GM13977 (cell line): ENCODE results near the gene ADGRB2.

Experiments
- DNase-seq: peaks from one replicate; pipeline ENCODE4 v3.0.0; 2012; ENCODE audit warnings: low spot score
- in situ Hi-C: fragments of 300-500 bp; cut with MboI; formaldehyde crosslinking; loops from one replicate; pipeline ENCODE4 v1.12.0; 2022; ENCODE audit warnings: low sequenced_read_pairs, low pct_unique_long_range_greater_than_20kb, mixed read lengths, inconsistent platforms; ENCODE audit not compliant: unreplicated experiment
- TF ChIP-seq, protein P1 (sequence below): IDR thresholded peaks from 2 replicates; pipeline ENCODE4 v1.5.1; 2012; ENCODE audit warnings: mild to moderate bottlenecking, control low read depth; ENCODE audit not compliant: insufficient read depth; ENCODE audit errors: extremely low read depth, missing control alignments

ADGRB2 gene

DNA sequence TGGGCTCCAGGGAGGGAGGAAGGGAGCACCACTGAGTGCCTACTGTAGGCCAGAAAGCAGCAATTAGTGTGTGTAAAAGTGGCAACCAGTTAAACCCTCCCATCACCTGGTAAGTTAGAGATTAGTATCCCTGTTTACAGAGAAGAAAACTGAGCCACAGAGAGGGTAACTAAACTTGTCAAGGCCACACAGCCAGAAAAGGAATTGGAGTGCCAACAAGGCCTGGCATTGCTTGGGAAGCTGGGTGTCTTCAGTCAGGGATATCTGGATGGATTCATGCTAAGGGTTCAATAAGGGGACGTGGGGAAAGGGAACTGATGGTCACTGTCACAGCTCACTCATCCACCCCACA is 23.6 kb upstream of the ADGRB2 start:
- in situ Hi-C loops = no loop called here
- TF ChIP-seq, protein P1, sequence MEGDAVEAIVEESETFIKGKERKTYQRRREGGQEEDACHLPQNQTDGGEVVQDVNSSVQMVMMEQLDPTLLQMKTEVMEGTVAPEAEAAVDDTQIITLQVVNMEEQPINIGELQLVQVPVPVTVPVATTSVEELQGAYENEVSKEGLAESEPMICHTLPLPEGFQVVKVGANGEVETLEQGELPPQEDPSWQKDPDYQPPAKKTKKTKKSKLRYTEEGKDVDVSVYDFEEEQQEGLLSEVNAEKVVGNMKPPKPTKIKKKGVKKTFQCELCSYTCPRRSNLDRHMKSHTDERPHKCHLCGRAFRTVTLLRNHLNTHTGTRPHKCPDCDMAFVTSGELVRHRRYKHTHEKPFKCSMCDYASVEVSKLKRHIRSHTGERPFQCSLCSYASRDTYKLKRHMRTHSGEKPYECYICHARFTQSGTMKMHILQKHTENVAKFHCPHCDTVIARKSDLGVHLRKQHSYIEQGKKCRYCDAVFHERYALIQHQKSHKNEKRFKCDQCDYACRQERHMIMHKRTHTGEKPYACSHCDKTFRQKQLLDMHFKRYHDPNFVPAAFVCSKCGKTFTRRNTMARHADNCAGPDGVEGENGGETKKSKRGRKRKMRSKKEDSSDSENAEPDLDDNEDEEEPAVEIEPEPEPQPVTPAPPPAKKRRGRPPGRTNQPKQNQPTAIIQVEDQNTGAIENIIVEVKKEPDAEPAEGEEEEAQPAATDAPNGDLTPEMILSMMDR = no peak
- no peak for DNase-seq

DNA sequence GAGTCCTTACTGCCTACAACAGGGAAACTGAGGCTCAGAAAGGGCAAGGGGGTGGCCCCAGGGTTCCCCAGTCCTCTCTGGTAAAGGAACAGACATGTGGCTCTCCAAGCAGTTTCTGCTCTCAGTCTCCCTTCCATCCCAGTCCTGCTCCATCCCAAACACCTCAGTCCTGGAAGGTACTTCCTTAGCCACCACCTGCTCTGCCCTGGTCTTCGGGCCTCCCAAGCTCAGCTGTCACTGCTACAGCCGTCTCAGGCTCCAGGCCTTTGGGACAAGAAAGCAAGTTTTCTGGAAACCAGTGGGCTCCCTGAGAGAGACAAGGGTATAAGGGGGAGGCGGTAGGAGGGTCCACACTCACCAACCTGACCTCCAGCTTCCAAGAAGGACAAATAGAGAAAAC is 23.1 kb upstream of the ADGRB2 start:
- TF ChIP-seq, protein P1 = no peak
- DNase-seq = no peak
- in situ Hi-C loops = no loop called here

DNA sequence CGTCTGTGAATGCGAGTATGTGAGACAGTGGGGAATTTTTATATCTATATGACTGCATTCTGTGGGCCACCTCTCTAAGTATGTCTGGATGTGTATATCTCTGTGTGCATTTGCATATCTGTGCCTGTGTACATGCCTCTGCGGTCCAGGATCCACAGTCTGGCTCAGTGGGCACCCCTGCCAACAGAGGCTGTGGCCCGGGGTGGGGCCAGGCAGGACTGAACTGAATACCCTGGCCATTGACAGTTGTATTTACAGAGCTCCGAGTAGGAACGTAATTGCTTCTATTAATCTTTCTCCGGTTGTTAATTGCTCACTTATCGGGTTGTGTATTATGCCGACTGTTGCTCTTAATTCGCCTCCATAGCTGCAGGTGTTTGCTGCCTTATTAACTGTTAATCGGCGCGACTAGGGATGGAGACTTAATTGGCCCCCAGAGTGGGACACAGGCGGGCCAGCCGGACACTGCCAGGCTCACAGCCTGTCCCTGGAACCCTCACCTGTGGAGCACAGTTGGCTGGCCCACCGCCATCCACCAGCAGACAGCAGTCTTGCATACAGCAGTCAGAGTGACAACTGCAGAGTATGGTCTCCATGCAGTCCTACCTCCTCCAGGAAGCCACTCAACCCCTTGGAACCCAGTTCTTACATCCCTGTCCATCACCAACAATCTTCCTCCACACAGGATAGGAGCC is 22.4 kb upstream of the ADGRB2 start:
- no peak for DNase-seq
- TF ChIP-seq, protein P1 = no peak
- in situ Hi-C loops = no loop called here

DNA sequence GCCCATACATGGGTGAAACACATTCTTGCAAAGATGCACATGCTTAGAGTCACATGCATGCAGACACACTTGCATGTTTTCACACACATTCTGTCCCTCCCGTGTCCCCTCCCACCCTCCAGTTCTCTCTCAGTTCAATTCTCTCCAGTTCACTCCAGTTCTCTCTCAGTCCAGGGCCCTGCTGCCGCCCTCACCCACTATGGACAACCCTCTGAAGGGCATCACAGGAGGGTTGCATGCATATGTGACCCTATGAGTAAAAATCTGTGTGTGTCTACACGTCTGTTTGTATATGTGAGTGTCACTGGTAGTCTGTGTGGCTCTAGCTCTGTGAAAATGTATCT is 21.8 kb upstream of the ADGRB2 start:
- in situ Hi-C loops = no loop called here
- TF ChIP-seq, protein P1 = no peak
- no peak for DNase-seq

DNA sequence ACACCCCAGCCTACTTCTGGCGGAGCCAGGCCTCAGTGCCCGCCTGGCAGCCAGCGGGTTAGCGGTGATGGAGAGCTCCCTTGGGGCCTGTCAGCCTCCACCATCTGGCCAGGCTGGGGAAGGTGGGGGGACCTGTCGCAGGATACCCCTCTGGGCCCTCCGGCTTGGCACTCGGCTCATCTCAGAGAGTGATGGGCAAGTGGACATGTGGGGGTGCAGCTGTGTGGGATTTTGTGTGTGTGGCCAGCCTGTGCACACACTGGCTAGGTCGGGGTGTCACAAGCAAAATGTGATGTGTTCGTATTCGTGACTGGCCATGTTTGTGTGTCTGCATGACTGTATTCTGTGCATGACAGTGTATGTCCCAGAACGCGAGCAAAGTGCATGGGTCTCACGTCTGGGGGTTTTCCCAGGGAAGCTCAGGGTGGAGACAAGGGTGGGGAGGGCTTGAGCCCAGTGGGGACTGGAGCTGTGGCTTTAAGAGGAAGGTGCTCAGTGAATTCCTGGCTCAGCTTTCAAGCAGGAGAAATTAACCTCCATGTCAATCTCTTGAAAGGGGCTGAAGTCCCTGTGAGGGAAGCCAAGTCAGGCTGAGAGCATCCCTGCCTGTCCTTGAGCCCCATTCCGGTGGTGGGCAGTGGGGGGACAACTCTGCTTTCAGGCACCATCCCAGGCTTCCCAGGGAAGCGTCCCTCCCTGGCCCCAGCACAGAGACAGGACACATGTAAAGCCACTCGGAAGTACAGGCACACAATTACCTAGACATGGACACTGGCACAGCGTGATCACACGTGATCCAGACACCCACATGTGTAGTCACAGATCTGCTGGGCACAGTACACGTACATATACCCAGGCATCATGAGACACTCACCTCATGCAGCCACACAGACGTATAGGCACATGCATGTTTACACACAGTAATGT is 21.1 kb upstream of the ADGRB2 start:
- no peak for DNase-seq
- TF ChIP-seq, protein P1 = no peak
- in situ Hi-C loops = no loop called here

DNA sequence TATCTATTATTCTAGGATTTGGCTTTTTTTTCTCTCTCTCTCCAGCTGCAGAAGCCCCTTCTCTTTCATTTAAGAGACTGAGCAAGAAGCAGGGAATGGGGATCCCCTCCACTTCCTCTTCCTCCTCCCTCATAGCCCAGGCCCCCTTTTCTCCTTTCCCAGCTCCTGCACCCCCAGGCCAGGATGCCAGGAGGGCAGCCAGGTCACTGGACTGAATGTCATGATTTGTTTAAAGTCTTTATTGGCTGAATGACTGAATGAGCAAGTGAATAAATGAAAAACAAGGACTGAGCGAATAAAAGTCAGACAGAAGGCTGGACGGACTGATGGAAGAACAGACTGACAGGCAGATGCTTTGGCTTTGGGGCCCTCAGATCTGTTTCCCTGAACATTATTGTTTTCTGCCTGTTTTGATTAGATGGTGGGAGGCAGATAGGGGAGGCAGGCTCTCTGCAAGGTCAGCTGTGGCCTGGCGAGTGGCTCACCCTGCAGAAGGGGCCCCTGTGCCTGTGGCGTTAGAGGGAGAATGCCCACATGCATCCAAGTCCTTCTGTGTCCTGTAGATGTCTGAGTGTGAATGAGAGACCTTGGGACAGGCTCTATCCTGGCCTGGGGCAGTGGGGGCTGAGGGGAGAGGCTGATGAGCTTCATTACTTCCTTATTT is 20.3 kb upstream of the ADGRB2 start:
- TF ChIP-seq, protein P1 = no peak
- no peak for DNase-seq
- in situ Hi-C loops = no loop called here
